Measurements from ENCODE around the gene RHOF.
"Not testable (repeated sequence)": the region's sequence is repeated elsewhere in the genome, so short reads cannot be mapped to it uniquely, and the experiment has no call there.

RHOF gene

GRCh38 chr12:121775501-121775900 lies 18.0 kb downstream of the RHOF start:
- DNase-seq (ENCODE audit: low spot score) = no peak

DNA sequence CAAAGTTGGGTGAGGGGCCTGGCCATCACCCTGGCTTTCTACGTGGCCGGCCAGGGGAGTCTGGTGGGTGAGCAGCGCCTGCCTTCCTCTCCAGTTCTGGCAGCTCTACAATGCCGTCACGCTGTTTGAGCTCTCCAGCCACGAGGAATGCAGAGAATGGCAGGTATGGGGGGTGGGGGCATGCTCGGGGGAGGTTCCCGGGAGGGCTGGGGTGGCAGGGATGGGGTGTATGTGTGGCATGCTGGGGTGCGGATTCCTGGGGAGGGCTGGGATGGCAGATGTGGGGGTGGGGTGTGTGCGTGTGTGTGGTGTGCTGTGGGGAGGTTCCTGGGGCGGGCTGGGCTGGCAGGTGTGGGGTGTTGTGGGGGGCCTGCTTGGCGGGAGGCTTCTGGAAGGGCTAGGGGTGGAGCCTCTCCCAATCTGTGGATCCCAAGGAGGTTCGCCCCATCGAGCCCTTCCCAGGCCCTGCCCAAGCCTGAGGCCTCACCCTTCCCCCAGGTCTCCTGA lies 18.5 kb downstream of the RHOF start:
- no peak for DNase-seq (ENCODE audit: low spot score)

DNA sequence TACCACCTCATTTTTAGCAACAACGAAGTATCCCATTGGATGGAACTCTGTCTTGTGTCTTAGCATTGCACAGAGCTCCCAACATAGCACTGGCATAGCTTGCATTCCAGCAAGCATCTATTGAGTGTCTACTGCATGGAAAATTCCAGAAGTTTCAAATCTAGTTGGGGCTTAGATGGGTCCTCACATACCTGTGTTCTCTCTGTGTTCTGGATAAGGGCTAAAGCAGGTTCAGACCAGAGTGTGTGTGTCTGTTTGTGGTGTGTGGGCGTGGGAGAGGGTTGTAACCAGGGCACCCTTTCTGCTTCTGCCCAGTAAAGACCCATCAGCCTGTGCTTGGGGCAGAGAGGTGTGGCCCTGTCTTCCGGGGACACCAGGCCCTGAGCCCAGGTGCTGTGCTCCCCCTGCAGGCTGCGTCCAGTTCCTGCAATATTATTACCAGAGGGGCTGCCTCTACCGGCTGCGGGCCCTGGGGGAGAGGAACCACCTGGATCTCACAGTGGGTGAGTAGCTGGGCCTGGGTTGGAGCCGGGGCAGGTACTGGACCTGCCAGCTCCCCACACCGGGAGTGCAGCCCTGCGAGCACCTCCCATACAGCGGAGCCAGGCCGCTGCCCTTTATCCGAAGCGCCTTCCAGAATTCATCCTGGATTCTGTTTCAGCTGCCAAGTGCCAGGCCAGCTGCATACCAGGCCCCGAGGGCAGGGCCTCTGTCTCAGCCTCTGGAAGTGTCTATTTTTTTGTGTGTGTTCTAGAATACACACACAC lies 20.3 kb downstream of the RHOF start:
- DNase-seq (ENCODE audit: low spot score) = peak; percentile 80

- DNase-seq (ENCODE audit: low spot score) = no peak
These were observed 22.5 kb downstream of the RHOF start for GRCh38 chr12:121770813-121771625.

DNA sequence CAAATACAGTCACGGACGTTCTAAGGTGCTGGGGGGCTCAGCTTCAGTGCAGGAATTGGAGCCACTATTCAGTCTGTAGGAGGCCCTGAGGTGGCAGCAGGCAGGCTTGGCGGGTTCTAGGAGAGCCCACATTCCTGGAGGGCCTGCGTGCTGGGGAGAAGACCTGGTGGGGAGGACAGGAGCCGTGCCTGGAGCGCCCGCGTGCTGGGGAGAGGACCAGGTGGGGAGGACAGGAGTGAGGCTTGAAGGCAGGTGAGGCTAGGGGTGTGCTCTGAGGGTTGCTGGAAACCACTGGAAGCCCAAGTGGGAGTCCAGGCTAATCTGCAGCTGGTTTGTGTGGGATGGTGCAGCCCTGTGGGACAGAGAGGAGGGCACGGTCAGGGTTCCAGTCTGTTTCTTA lies 23.1 kb downstream of the RHOF start:
- no peak for DNase-seq (ENCODE audit: low spot score)

GRCh38 chr12:121769831-121770301 lies 23.6 kb downstream of the RHOF start:
- DNase-seq (ENCODE audit: low spot score) = no peak

DNA sequence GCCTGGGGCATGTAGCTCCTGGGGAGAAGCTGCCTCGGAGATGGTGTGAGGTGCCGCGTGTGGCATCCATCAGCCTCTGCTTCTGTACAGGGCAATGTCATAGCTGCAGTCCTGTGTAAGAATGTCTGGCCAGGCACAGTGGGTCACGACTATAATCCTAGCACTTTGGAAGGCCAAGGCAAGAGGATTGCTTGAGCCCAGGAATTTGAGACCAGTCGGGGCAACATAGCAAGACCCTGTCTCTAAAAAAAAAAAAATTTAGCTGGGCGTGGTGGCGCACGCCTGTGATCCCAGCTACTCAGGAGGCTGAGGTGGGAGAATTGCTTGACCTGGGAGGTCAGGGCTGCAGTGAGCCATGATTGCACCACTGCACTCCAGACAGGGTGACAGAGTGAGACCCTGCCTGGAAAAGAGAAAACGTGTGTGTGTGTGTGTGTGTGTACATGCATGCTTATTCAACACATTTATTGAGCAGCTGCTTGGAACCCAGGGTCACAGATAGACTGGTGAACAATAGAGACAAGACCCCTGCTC lies 24.1 kb downstream of the RHOF start:
- DNase-seq (ENCODE audit: low spot score) = no peak

DNA sequence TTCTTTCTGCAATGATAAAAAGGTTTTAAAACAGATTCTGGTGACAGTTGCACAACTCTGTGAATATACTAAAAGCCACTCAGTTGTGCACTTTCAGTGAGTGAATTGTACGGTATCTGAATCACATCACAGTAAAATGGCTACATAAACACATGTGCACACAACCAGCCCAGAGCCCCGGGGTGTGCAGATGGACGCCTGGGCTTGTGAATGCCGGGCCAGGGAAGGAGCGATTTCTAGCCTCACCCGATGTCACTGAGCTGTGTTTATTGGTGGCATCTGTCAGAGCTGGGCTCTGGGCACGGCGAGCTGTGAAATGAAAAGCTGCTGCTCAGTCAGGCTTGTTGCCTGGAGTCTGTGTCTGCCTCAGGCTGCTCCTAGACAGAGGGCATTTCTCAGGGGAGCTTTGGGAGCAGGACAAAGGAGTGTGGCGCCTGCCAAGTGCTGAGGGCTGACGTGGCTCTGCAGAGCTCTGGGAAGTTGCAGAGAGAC lies 25.9 kb downstream of the RHOF start:
- DNase-seq (ENCODE audit: low spot score) = no peak

- no peak for DNase-seq (ENCODE audit: low spot score)
These were observed 27.0 kb downstream of the RHOF start for GRCh38 chr12:121766290-121767039.

GRCh38 chr12:121765573-121765972 lies 27.9 kb downstream of the RHOF start:
- DNase-seq (ENCODE audit: low spot score) = no peak

GRCh38 chr12:121764808-121765207 lies 28.7 kb downstream of the RHOF start:
- DNase-seq (ENCODE audit: low spot score) = no peak

DNA sequence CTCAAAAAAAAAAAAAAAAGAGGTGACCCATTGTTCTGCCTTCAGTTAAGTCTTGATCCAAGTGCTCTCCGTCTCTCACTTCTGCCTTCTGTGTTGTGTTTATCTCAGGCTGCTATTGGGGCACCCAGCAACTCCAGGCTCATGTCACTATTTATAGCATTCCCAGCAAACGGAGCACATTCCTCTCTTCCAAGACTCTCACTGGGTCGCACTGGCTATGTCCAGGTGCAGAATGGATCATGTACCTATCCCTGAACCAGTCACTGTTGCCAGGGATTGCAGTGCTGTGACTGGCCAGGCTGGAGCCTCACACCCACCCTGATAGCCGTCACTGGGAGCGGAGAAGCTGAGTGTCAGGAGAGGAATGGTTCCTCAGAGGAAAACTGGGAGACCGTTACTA lies 31.2 kb downstream of the RHOF start:
- no peak for DNase-seq (ENCODE audit: low spot score)

- DNase-seq (ENCODE audit: low spot score) = not testable (repeated sequence)
These were observed 35.0 kb downstream of the RHOF start for GRCh38 chr12:121758536-121758935.

GRCh38 chr12:121755591-121755990 lies 37.9 kb downstream of the RHOF start:
- no peak for DNase-seq (ENCODE audit: low spot score)

DNA sequence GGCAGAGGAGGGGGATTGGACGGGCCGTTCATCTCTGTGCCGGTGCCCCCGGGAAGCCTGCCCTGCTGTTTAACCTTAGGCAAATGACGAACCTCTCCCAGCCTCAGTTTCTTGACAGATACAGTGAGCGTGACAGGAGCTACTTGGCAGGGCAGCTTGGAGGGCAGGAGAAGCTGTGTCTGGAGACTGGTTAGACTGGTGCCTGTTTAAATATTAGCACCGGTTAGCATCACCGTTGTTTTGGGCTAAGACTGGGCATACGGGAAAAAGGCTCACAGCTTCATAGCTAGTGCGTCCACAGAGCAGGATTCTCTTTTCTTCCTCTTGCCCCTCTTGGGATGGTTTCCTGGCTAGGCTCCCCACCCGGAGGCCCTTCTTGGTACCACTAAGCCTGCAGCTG lies 38.7 kb downstream of the RHOF start:
- DNase-seq (ENCODE audit: low spot score) = no peak

DNA sequence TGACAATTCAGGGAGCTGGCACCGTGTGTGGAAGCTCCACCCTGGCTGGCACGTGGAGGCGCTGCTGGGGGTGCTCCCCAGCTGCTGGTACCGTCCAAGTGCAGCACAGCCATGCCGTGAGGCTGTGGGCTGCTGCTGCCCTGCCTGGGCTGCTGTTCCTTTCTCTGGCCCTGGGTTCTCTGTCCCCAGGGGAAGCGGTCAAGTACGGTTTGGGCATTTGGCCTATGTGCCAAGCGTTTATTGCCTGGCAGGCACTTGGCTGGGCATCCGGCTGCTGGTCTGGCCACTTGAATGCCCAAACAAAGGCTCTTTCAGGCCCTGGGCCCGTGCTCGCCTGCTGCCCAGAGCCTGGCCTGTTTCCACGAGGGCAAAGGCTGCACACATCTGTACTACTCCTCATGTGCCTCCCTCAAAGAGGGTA lies 39.6 kb downstream of the RHOF start:
- DNase-seq (ENCODE audit: low spot score) = no peak

DNA sequence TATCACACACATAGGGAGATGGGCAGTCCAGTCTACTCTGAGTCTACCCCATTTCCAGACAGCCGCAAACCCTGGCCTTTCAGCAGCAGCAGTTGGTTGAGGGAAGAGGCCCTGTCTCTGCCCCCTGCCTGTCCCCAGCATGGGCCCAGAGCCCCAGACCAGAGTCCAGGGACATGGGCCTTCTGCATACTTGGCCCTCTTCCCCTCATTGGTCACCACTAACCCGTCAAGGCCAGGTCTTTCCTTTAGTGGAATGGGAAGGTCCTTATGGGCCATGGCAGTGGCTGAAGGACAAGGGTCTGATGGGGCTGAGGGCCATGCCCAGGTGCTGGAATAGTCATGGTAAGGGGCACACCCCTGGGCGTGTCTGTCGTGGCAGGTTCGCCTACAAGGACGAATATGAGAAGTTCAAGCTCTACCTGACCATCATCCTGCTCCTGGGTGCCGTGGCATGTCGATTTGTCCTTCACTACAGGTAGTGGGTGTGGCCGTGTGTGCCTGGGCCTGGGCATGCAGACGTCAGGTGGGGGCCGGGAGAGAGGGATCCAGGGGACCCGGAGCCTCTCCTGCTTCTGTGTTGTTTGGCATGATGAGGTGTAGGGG lies 41.6 kb downstream of the RHOF start:
- DNase-seq (ENCODE audit: low spot score) = no peak

DNA sequence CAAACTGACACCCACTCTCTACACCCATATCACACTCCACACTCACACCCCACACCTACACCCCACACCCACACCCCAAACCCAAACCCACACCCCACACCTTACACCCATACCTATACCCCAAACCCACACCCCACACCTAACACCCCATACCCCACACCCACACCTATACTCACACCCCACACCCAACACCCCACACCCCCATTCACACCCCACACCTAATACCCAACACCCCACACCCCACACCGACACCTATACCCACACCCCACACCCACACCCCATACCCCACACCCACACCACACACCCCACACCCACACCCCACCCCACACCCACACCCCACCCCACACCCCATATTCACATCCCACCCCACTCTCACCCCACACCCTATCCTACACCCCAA lies 42.5 kb downstream of the RHOF start:
- no peak for DNase-seq (ENCODE audit: low spot score)

DNA sequence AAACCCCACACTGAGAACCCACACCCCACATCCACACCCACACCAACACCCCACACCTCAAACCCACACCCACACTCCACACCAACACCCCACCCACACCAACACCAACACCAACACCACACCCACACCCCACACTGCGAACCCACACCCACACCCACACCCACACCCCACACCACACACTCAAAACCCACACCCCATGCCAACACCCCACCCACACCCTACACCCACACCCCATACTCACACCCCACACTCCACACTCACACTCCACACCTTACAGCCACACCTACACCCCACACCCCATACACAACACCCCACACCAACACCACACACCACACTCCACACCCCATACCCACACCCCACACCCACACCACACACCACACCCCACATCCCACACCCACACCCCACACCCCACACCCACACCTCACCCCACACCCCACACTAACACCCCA lies 43.0 kb downstream of the RHOF start:
- DNase-seq (ENCODE audit: low spot score) = no peak

GRCh38 chr12:121749267-121749666 lies 44.2 kb downstream of the RHOF start:
- no peak for DNase-seq (ENCODE audit: low spot score)

DNA sequence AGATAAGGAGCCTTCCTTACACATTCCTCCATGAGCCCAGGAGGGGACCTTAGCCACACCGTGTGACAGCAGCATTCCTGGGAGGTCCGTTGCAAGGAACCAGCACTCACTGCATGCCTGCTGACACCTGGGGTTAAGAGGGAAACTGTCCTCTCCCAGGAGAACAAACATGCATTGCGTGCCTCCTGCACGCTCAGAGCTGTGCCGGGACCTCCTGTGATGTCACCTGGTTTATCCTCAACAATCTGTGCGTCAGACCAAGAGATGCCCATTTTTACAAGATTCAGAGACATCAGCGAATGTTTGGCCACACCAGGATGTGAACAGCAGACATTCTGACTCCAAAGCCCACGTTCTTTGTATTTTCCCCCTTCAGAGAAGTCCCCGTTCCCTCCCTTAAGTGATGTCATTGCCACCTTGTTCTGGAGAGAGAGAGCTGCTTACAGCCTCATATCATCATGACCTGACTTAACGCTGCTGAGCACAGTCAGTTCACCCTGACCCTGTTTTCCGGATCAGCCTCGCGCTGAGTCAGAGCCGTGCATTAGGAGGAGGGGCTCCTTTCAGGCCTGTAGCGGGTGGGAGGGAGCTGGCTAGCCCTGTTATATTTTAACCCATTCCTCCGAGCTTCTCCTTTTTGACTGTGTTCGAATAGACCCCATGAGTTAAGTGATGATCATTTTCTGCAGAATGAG lies 44.8 kb downstream of the RHOF start:
- peak; percentile 15 for DNase-seq (ENCODE audit: low spot score)

All from activated CD4-positive, alpha-beta T cell treated with anti-CD3 and anti-CD28 coated beads, Interleukin-2, Interleukin-4, amounts not matched to agents 100 ng/mL and 50 ng/mL, durations not matched to agents 16 hours and 8 hours (primary cell).